IPS-18a (cell line): ENCODE measurements around the gene EEF1AKMT4.

Source experiments
- H3K27ac ChIP-seq: one replicate; pipeline ENCODE4 v1.5.1; 2013; ENCODE audit warnings: low read length
- H3K27me3 ChIP-seq: one replicate; pipeline ENCODE4 v1.6.1; 2013; ENCODE audit warnings: mild to moderate bottlenecking, low read length; ENCODE audit not compliant: control insufficient read depth, insufficient read depth
- H3K36me3 ChIP-seq: one replicate; pipeline ENCODE4 v1.6.1; 2013; ENCODE audit warnings: low read depth, low read length; ENCODE audit not compliant: control insufficient read depth
- H3K4me1 ChIP-seq: one replicate; pipeline ENCODE4 v1.6.1; 2013; ENCODE audit warnings: low read depth, low read length; ENCODE audit not compliant: control insufficient read depth
- H3K4me3 ChIP-seq: one replicate; pipeline ENCODE4 v1.5.1; 2013; ENCODE audit warnings: low read length
- H3K9ac ChIP-seq: one replicate; pipeline ENCODE4 v1.6.1; 2013; ENCODE audit warnings: mild to moderate bottlenecking, low read length, moderate library complexity
- H3K9me3 ChIP-seq: one replicate; pipeline ENCODE4 v1.6.1; 2013; ENCODE audit warnings: low read depth, low read length; ENCODE audit not compliant: control insufficient read depth

EEF1AKMT4 gene

GRCh38 chr3:184250167-184250828 lies 826 bp downstream of the EEF1AKMT4 start:
- no peaks in the 10 kb centered on the region for H3K4me1 ChIP-seq
- H3K36me3 ChIP-seq, result peaks cover 6% of the 10 kb centered on the region
- no peaks in the 10 kb centered on the region for H3K9me3 ChIP-seq
- no peaks in the 10 kb centered on the region for H3K27me3 ChIP-seq
- peak overlapping the region; percentile 99 for H3K9ac ChIP-seq
- H3K4me3 ChIP-seq, result peak overlapping the region; percentile 100
- peak overlapping the region; percentile 22 for H3K27ac ChIP-seq

- H3K27ac ChIP-seq, result no peak overlapping the region
- H3K36me3 ChIP-seq, result no peaks in the 10 kb centered on the region
- H3K4me3 ChIP-seq, result no peak overlapping the region
- H3K9me3 ChIP-seq, result no peaks in the 10 kb centered on the region
- H3K9ac ChIP-seq, result no peak overlapping the region
- peaks cover 29% of the 10 kb centered on the region for H3K27me3 ChIP-seq
- H3K4me1 ChIP-seq, result no peaks in the 10 kb centered on the region
These were observed 6.0 kb downstream of the EEF1AKMT4 start for GRCh38 chr3:184255291-184256039.

- Histone ChIP-seq H3K27me3 (peaks cover 43% of the 10 kb centered on the region), H3K9ac (no peak overlapping the region), H3K36me3 (no peaks in the 10 kb centered on the region), H3K9me3 (no peaks in the 10 kb centered on the region), H3K4me1 (no peaks in the 10 kb centered on the region), H3K4me3 (no peak overlapping the region), H3K27ac (no peak overlapping the region)
These were observed 7.8 kb downstream of the EEF1AKMT4 start for GRCh38 chr3:184257083-184257915.

- H3K9ac ChIP-seq, result no peak overlapping the region
- no peak overlapping the region for H3K27ac ChIP-seq
- H3K36me3 ChIP-seq, result no peaks in the 10 kb centered on the region
- H3K9me3 ChIP-seq, result no peaks in the 10 kb centered on the region
- no peak overlapping the region for H3K4me3 ChIP-seq
- H3K27me3 ChIP-seq, result peaks cover 57% of the 10 kb centered on the region
- H3K4me1 ChIP-seq, result no peaks in the 10 kb centered on the region
These were observed 9.5 kb downstream of the EEF1AKMT4 start for GRCh38 chr3:184258926-184259325.

GRCh38 chr3:184259396-184259877 lies 10.0 kb downstream of the EEF1AKMT4 start:
- no peaks in the 10 kb centered on the region for H3K36me3 ChIP-seq
- H3K27ac ChIP-seq, result no peak overlapping the region
- no peak overlapping the region for H3K9ac ChIP-seq
- no peaks in the 10 kb centered on the region for H3K9me3 ChIP-seq
- no peak overlapping the region for H3K4me3 ChIP-seq
- H3K27me3 ChIP-seq, result peaks cover 59% of the 10 kb centered on the region
- no peaks in the 10 kb centered on the region for H3K4me1 ChIP-seq

- no peaks in the 10 kb centered on the region for H3K9me3 ChIP-seq
These were observed 10.6 kb downstream of the EEF1AKMT4 start for GRCh38 chr3:184259878-184260723.

GRCh38 chr3:184260724-184261269 lies 11.3 kb downstream of the EEF1AKMT4 start:
- Histone ChIP-seq H3K4me3 (peak overlapping the region; percentile 66), H3K9ac (peak overlapping the region; percentile 36), H3K9me3 (no peaks in the 10 kb centered on the region), H3K27ac (no peak overlapping the region), H3K27me3 (peaks cover 62% of the 10 kb centered on the region), H3K36me3 (no peaks in the 10 kb centered on the region), H3K4me1 (no peaks in the 10 kb centered on the region)

More at GRCh38 chr3:184259878-184260723, 10.6 kb downstream of the EEF1AKMT4 start:
- H3K27ac ChIP-seq, result no peak overlapping the region
- H3K27me3 ChIP-seq, result peaks cover 62% of the 10 kb centered on the region
- H3K9ac ChIP-seq, result peak overlapping the region; percentile 36
- no peaks in the 10 kb centered on the region for H3K36me3 ChIP-seq
- H3K4me1 ChIP-seq, result no peaks in the 10 kb centered on the region
- peak overlapping the region; percentile 66 for H3K4me3 ChIP-seq

- peak within 1 kb of the TSS; percentile 66 for H3K4me3 ChIP-seq
These were observed 11.9 kb downstream of the EEF1AKMT4 start, which contains the start of gene CAMK2N2 for GRCh38 chr3:184261270-184261853. Gene CAMK2N2, minus strand, starts transcription at chr3:184261553. Its CDS starts 268 bp downstream, at chr3:184261285.

GRCh38 chr3:184261854-184262763 lies 12.6 kb downstream of the EEF1AKMT4 start:
- Histone ChIP-seq H3K4me1 (no peaks in the 10 kb centered on the region), H3K9ac (peak overlapping the region; percentile 33), H3K27me3 (peaks cover 62% of the 10 kb centered on the region), H3K9me3 (no peaks in the 10 kb centered on the region), H3K4me3 (peak overlapping the region; percentile 56), H3K36me3 (no peaks in the 10 kb centered on the region), H3K27ac (no peak overlapping the region)

More at GRCh38 chr3:184261270-184261853, 11.9 kb downstream of the EEF1AKMT4 start, which contains the start of gene CAMK2N2:
- Histone ChIP-seq H3K27ac (no peak within 1 kb of the TSS), H3K9ac (peak within 1 kb of the TSS; percentile 36), H3K9me3 (no peaks in the 10 kb centered on the region), H3K36me3 (no peaks in the 10 kb centered on the region), H3K27me3 (peaks cover 62% of the 10 kb centered on the region), H3K4me1 (no peaks in the 10 kb centered on the region)
